GM21786 (cell line): ENCODE measurements around the gene GNB2.
A peak's percentile ranks its signal among the peaks of the same experiment; 100 is the strongest.
"Not testable (repeated sequence)": the region's sequence is repeated elsewhere in the genome, so short reads cannot be mapped to it uniquely, and the experiment has no call there.

ENCODE experiments used
- ATAC-seq: cut with Tn5 transposase; IDR thresholded peaks from one replicate; pipeline ENCODE4 v1.9.1; 2021; ENCODE audit not compliant: unreplicated experiment

GNB2 gene

DNA sequence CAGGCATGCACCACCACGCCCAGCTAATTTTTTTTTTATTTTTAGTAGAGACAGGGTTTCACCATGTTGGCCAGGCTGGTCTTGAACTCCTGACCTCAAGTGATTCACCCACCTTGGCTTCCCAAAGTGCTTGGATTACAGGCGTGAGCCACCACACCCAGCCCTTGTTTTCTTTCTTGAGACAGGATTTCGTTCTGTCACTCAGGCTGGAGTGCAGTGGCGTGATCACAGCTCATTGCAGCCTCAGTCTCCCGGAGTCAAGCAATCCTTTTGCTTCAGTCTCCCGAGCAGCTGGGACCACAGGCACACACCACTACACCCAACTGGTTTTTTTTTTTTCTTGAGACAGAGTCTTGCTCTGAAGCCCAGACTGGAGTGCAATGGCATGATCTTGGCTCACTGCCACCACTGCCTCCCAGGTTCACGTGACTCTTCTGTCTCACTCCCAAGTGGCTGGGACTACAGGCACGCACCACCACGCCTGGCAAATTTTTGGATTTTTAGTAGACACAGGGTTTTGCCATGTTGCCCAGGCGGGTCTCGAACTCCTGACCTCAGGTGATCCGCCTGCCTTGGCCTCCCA is 11.3 kb upstream of the GNB2 start:
- ATAC-seq, result not testable (repeated sequence)

- ATAC-seq, result no peak
These were observed 8.3 kb upstream of the GNB2 start for GRCh38 chr7:100665168-100665726.

GRCh38 chr7:100667331-100668068 is 6.0 kb upstream of the GNB2 start:
- no peak for ATAC-seq

GRCh38 chr7:100668069-100668449 is 5.5 kb upstream of the GNB2 start:
- ATAC-seq, result no peak

- ATAC-seq, result not testable (repeated sequence)
These were observed 4.4 kb upstream of the GNB2 start for GRCh38 chr7:100669106-100669505.

DNA sequence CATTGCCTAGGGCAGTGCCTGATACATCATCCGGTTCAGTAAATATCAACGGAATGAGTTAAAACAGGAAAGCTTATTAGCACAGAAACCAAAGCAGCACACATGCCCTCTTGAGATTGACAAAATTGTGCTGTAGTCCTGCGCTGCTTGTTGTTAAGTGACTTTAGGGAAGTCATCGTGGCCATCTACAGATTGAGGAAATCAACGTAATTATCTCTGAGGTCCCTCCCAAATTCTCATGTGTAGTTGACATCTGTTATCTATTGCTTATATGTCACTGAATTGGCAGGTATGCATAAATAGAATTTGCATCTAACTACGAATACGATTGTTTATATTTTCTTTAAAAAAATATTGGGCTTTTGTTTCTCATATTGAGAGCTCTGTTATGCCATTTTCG is 3.5 kb upstream of the GNB2 start:
- ATAC-seq, result no peak

DNA sequence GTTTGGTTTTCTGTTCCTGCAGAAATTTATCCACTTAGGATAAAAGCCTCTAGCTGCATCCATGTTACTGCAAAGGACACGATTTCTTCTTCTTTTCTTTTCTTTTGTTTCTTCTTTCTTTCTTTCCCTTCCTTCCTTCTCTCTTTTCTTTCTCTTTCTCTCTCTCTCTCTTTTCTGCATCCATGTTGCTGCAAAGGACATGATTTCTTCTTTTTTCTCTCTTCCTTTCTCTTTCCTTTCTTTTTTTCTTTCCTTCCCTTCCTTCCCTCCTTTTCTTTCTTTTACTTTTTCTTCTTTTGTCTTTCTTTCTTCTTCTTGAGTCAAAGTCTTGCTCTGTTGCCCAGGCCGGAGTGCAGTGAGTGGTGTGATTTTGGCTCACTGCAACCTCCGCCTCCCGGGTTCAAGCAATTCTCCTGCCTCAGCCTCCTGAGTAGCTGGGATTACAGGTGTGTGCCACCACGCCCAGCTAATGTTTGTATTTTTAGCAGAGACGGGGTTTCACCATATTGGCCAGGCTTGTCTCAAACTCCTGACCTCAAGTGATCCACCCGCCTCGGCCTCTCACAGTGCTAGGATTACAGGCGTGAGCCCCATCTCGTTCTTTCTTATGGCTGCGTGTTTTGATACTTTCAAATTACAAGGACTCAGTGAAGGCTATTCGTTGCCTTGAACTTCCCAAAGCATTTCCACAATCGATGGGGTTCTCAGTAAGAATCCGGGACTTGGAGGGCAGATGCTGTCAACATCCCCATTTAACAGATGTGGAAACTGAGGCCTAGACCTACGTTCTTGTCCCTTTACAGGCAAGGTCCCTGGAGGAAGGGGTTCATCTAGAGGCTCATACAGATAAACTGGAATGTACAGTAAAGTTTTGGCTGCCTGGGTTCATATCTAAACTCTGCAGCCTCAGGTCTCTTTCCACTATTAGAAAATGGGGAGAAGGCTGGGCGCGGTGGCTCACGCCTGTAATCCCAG is 1.9 kb upstream of the GNB2 start:
- no peak for ATAC-seq

- no peak for ATAC-seq
These were observed 436 bp downstream of the GNB2 start for GRCh38 chr7:100673942-100674410.

GRCh38 chr7:100674411-100675104 is 1.0 kb downstream of the GNB2 start:
- ATAC-seq, result no peak

DNA sequence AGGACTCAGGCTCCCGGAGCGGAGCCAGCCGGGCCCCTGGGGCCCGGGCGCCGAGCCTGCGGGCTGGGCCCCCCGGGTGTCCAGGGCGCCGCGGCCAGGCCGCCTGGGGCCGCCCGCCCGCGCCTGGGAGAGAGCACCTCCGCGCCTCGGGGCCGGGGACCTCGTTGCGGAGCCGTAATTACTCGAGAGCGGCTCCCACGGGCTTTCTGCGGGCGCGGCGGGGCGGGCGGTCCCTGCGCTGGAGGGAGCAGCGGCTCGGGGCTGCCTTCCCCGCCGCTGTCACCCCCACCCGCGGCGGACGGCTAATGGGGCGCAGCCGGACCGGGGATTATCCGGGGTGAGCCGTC is 1.5 kb downstream of the GNB2 start:
- ATAC-seq, result no peak

DNA sequence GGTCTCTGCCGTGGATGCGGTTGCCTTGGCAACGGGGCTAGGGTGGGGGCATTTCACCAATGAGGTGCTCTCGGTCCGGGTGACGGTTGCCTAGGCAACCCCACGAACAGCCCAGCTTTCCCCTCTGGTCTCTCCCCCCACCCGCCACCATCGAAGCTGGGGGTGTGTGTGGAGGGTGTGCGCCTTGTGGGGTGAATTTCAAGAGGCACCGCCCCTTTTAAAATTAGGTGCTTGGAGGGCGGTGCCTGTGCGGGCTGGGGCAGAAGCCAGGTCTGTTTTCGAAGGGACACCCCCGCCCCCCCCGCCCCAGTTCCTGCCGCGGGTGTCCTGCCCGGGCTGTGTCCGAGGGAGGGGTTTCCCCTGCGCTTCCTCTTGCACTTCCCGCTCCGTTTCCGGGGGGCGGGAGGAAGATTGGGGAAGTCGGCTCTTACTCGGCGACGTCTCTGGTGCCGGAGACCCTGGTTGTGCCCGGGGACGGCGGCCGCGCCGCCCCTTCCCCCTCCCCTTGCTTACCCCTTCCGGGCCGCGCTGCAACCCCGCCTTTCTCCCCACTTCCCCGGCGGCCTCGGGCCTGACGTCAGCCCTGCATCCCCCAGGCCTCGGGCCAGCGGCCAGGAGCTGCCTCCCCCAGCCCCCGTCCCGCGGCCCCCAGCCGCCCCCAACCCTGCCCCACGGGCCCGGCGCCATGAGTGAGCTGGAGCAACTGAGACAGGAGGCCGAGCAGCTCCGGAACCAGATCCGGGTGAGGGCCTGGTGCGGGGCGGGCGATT is 2.2 kb downstream of the GNB2 start:
- ATAC-seq, result peak; percentile 39

DNA sequence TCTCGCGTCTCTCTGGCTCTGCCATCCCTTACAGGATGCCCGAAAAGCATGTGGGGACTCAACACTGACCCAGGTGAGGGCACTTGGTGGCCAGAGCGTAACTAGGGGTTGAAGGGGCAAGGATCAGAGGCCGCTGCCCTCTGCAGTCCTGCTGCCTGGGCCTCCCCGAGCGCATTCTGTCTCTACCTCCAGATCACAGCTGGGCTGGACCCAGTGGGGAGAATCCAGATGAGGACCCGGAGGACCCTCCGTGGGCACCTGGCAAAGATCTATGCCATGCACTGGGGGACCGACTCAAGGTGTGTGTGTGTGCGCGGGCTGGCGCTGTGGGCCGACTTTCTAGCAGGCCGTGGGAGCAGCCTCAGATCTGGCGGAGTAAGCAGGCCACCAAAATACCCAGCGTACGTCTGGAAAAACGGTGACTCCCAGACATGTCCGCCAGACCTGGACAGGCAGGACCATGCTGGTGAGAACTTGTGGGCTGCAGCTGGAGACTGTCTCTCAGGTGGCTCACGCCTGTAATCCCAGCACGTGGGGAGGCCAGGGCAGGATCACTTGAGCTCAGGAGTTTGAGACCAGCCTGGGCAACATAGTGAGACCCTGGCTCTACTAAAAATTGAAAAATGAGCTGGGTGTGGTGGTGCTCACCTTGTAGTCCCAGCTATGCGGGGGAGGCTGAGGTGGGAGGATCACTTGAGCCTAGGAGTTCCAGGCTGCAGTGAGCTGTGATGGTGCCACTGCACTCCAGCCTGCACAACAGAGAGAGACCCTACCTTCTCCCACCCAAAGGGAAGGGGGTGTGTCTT is 3.2 kb downstream of the GNB2 start:
- ATAC-seq, result no peak

DNA sequence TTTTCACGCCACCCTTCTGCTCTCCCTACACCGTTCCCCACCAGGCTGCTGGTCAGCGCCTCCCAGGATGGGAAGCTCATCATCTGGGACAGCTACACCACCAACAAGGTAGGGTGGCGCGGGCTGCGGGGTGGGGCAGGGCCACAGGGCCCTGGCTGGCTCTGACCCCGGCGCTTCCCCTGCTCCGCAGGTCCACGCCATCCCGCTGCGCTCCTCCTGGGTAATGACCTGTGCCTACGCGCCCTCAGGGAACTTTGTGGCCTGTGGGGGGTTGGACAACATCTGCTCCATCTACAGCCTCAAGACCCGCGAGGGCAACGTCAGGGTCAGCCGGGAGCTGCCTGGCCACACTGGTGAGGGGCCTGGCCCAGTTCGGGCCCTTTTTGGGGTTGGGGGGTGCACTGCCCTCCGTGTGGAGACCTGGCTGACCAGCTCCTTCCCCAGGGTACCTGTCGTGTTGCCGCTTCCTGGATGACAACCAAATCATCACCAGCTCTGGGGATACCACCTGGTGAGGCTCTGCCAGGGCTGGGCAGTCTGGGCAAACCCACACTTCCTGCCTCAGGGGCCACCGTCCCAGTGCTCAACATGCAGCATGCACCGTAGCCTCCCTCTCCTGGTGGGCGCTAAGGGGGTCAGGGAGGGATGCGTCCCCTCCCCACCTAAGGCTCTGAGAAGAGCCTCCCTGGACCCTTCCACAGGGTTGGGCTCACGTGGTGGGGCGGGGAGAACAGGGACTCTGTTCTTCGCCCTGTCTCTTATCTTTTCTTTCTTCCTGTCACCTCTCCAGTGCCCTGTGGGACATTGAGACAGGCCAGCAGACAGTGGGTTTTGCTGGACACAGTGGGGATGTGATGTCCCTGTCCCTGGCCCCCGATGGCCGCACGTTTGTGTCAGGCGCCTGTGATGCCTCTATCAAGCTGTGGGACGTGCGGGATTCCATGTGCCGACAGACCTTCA is 4.0 kb downstream of the GNB2 start:
- no peak for ATAC-seq

GRCh38 chr7:100678291-100678984 is 4.9 kb downstream of the GNB2 start:
- ATAC-seq, result no peak

DNA sequence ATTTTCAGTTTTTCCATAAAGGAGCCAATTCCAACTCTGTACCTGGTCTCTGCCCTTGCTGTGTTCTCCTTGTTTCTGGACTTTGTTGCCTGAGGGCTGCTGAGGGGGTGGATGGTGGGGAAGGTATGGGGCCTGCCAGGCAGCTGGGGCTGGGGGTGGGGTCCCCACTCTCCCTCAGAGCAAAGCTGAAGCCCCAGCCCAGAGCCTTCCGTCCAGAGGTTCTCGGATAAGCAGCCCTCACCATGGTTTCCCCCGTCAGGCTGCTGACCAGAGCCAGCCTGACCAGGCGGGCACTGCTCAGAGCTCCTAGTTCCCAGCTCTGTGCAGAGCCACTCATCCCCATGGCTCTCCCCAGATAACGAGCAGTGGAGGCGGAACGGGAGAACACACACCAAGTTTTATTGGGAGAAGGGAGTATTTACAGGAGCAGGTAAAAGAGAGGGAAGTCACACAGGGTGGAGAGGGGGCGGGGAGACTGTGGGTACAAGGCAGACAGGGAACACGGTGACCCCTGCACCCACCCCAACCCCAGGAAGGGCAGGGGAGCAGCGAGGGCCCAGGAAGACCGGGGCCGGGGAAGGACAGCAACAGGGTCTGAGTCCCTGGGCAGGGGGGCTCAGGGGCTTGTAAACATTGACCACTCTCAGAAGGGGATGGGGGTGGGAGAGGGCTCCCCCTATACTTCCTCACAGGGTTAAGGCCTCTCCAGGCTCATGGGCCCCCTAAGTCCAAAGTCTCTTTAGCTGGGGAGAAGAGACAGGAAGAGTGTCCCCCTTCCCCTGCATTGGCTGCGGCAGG is 5.8 kb downstream of the GNB2 start:
- ATAC-seq, result no peak

- no peak for ATAC-seq
These were observed 6.5 kb downstream of the GNB2 start for GRCh38 chr7:100679927-100680575.
